Mucosa of descending colon (tissue), 3 donors: ENCODE measurements around the gene VMP1. TPM values are rescaled to one million over a fixed set of nuclear protein-coding genes. Genes with fewer than 3 reads are reported as not detected.
A peak's percentile ranks its signal among the peaks of the same experiment; 100 is the strongest.

Experiments used
- ATAC-seq: fragments of 200-7000 bp; cut with Tn5 transposase; one replicate; pipeline ENCODE4 v1.9.1; 2020; ENCODE audit warnings: mild to moderate bottlenecking, moderate library complexity
- DNase-seq, 3 donors: peaks; one replicate each; pipeline ENCODE4 v3.0.0-alpha.2; 2020
- H3K36me3 ChIP-seq: fragments of 200-600 bp; one replicate; pipeline ENCODE4 v1.8.0; 2021; ENCODE audit warnings: low read depth, mild to moderate bottlenecking
- H3K4me1 ChIP-seq: fragments of 200-600 bp; one replicate; pipeline ENCODE4 v1.8.0; 2021; ENCODE audit warnings: low read depth, mild to moderate bottlenecking
- H3K4me3 ChIP-seq: fragments of 200-600 bp; one replicate; pipeline ENCODE4 v1.8.0; 2021; ENCODE audit warnings: mild to moderate bottlenecking
- H3K9me3 ChIP-seq: fragments of 200-600 bp; one replicate; pipeline ENCODE4 v1.8.0; 2021; ENCODE audit warnings: mild to moderate bottlenecking
- CTCF ChIP-seq: fragments of 200-600 bp; IDR thresholded peaks from one replicate; pipeline ENCODE4 v1.8.0; 2022; ENCODE audit warnings: antibody characterized with exemption, mild to moderate bottlenecking
- intact Hi-C, 2 donors: fragments of 100-400 bp; cut with DNase I in 1 of 2; cut with micrococcal nuclease in 1 of 2; formaldehyde crosslinking; loops; one replicate each; pipeline versions ENCODE4 v1.11.0 to v1.11.1; 2022; cut with DNase I, micrococcal nuclease
- total RNA-seq, 3 donors: library from RNA; stranded (reverse); fragmentation: NEBNext Ultra II Directional in 2 of 3; extraction: Animal tissue kit (Norgen Biotek cat#: 25700) in 2 of 3; gene quantifications; one replicate each; pipeline versions ENCODE4 v1.2.1 to v1.2.4, GENCODE V29; 2021 to 2023
- donor health status: DM: no; HTN: no; CAD: no; lungs with moderate emphysema.
- donor health status: DM: no; HTN: no; CAD: no.
- donor health status: DM: no; HTN: yes; CAD: no.

Gene VMP1
- total RNA-seq, 3 donors from 2014 or later = 257 to 361 (median 266) TPM

- no peak for TF ChIP-seq CTCF
- H3K36me3 ChIP-seq = no peaks in the 10 kb centered on the region
- intact Hi-C loops = no loop called here
- peaks cover 57% of the 10 kb centered on the region for H3K4me1 ChIP-seq
- ATAC-seq (peak; percentile 29), DNase-seq (no peak)
- H3K9me3 ChIP-seq = no peaks in the 10 kb centered on the region
- no peak overlapping the region for H3K4me3 ChIP-seq
Measured at GRCh38 chr17:59671386-59671785, 36.1 kb upstream of the VMP1 start.

GRCh38 chr17:59675231-59675630 is 32.2 kb upstream of the VMP1 start:
- intact Hi-C loops = no loop called here

GRCh38 chr17:59676716-59677115 is 30.7 kb upstream of the VMP1 start:
- Histone ChIP-seq H3K9me3 (no peaks in the 10 kb centered on the region), H3K4me1 (peaks cover 14% of the 10 kb centered on the region), H3K36me3 (peaks cover 4% of the 10 kb centered on the region), H3K4me3 (no peak overlapping the region)
- DNase-seq (no peak), ATAC-seq (no peak)
- intact Hi-C loops = no loop called here
- no peak for TF ChIP-seq CTCF

More at GRCh38 chr17:59675231-59675630, 32.2 kb upstream of the VMP1 start:
- peaks cover 27% of the 10 kb centered on the region for H3K4me1 ChIP-seq
- no peak overlapping the region for H3K4me3 ChIP-seq
- no peaks in the 10 kb centered on the region for H3K36me3 ChIP-seq
- H3K9me3 ChIP-seq = no peaks in the 10 kb centered on the region
- no peak for ATAC-seq
- DNase-seq = no peak
- TF ChIP-seq CTCF = no peak

- no peak for DNase-seq
- no peaks in the 10 kb centered on the region for H3K9me3 ChIP-seq
- intact Hi-C loops = no loop called here
- peaks cover 15% of the 10 kb centered on the region for H3K36me3 ChIP-seq
- peak; percentile 55 for ATAC-seq
- peaks cover 19% of the 10 kb centered on the region for H3K4me1 ChIP-seq
- no peak for TF ChIP-seq CTCF
- no peak overlapping the region for H3K4me3 ChIP-seq
Measured at GRCh38 chr17:59678918-59679317, 28.5 kb upstream of the VMP1 start.

- ATAC-seq (no peak), DNase-seq (no peak)
- Histone ChIP-seq H3K9me3 (no peaks in the 10 kb centered on the region), H3K4me1 (peaks cover 10% of the 10 kb centered on the region), H3K4me3 (no peak overlapping the region), H3K36me3 (peaks cover 15% of the 10 kb centered on the region)
- TF ChIP-seq CTCF = no peak
- intact Hi-C loops = no loop called here
Measured at GRCh38 chr17:59680314-59680713, 27.1 kb upstream of the VMP1 start.

GRCh38 chr17:59683283-59683682 is 24.2 kb upstream of the VMP1 start:
- DNase-seq (no peak), ATAC-seq (peak; percentile 85)
- TF ChIP-seq CTCF = no peak
- Histone ChIP-seq H3K4me1 (peaks cover 10% of the 10 kb centered on the region), H3K36me3 (peaks cover 21% of the 10 kb centered on the region), H3K4me3 (no peak overlapping the region), H3K9me3 (no peaks in the 10 kb centered on the region)
- intact Hi-C loops = no loop called here
